H4 (cell line): ENCODE results near the gene ATCAY. TPM values are rescaled to one million over a fixed set of nuclear protein-coding genes. Genes with fewer than 3 reads are reported as not detected.
"Not testable (repeated sequence)": the region's sequence is repeated elsewhere in the genome, so short reads cannot be mapped to it uniquely, and the experiment has no call there.

ENCODE experiments used
- DNase-seq: peaks from one replicate; pipeline ENCODE4 v3.0.0-alpha.2; 2015; ENCODE audit warnings: low spot score
- total RNA-seq: library from RNA; depleted of rRNA; stranded (reverse); fragments of >200 nt; shearing (Covaris generic); gene quantifications from 2 replicates; pipeline ENCODE4 v1.2.3, GENCODE V29; 2014

ATCAY gene
- total RNA-seq, 1 experiment from 2014 or later, result not detected

DNA sequence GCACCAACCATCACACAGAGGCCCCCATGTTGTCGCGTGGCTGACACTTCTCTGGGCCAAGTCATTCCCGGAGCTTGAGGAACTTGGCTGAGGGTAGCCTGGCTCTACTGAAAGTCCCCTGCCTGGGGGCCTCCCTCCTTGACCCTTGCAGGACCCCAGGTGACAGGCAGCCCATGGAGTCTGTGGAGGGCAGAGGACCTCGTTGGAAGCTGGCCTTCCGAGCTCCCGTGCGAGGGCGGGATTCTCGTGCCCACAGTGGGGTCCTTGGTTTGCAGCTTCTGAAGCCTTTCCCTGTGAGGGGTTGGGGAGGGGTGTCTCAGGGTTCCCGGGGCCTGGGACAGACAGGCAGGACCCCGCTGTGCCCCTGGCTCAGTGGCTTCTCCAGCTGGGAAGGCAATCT, 68.8 kb downstream of the ATCAY start:
- no peak for DNase-seq

DNA sequence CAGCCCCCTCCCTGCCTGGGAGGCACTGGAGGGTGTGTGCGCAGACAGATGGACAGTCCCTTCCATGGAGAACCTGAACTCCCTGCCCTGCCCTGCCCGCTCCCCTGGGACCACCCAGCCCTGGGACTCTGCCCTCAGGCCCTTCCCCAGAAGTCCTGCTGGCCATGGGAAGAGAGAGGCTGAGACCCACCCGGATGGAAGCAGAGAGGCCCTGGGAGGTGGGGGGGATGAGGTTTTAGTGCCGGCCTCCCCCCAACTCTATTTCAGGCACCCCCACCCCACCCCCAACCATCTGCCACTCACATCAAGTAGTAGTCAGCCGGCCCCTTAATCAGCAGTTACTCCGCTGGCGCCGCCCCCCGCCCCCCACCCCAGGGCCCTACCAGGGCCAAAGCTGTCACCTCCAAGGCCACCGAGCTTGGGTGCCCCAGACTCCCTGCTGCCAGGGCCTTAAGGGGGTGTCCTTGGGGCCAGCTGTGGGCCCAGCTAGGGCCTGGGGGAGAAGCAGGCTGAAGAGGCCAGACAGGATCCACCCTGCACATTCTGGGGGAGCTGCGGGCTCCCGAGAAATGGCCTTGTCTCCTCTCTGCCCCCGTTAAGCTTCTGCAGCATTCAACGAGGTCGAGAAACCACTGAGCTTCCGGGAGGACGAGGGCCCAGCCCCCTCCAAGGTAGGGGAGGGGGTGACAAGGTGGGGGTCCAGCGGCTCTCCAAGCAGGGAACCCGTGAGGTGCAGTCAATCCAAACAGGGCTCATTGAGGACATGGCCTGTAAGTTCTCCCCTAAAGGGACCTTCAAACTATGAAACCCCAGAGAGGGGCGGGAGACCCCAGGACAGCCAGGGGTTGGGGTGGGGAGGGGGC, 69.7 kb downstream of the ATCAY start:
- DNase-seq, result no peak

DNA sequence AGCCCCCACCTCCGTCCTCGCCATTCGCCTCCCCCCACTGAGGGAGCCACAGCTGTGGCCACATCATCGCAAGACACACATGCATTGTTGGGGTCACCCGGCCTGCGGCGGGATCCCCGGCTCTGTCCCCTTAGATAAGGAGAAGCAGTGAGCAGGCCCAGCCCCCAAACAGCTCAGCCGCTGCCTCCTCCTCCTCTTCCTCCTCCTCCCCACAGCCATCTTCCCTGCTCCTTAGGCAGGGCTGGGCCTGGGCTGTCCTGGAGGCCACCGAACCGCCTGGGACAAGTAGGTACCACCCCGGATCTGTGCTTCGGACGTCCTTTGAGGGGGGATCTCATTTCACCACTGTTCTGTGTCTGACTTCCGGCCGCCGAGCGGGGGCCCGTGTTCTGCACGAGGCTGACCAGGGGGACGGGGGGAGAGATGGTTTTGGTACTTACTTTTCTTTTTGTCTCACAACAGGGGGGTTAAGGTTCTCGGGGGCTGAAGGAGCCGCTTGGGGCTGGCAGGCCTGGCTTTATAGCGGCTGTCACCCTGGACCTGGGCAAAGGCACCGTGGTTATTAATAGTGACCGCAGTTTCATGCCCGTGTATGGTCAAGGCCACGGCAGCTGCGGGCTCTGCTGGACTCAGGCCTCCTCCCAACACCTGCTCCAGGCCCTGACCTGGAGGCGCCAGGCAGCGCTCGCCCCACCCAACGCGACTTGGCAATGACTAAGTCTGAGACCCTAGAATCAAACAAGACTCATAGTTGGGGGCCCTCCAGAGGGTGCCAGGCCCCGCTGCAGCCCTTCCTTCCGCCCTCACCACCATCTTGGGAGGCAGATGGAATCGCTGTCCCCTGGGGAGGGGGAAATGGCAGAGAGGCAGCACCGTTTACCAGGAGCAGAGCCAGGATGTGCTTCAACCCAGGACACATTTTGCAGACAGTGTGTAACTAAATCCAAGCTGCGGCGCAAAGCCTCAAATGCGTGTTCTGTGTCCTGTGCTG, 70.7 kb downstream of the ATCAY start:
- DNase-seq, result no peak

DNA sequence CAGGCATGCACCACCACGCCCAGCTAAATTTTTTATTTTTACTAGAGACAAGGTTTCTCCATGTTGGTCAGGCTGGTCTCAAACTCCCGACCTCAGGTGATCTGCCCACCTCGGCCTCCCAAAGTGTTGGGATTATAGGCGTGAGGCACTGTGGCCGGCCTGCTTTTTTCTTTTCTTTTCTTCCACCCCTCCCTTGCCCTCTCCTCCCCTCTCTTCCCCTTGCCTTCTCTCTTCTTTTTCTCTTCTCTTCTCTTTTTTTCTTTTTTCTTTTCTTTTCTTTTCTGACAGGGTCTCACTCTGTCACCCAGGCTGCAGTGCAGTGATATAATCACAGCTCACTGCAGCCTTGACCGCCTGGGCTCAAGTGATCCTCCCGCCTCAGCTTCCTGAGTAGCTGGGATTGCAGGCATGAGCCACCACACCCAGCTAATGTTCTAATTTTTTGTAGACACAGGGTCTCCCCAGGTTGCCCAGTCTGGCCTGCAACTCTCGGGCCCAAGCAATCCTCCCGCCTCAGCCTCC, 72.3 kb downstream of the ATCAY start:
- not testable (repeated sequence) for DNase-seq

DNA sequence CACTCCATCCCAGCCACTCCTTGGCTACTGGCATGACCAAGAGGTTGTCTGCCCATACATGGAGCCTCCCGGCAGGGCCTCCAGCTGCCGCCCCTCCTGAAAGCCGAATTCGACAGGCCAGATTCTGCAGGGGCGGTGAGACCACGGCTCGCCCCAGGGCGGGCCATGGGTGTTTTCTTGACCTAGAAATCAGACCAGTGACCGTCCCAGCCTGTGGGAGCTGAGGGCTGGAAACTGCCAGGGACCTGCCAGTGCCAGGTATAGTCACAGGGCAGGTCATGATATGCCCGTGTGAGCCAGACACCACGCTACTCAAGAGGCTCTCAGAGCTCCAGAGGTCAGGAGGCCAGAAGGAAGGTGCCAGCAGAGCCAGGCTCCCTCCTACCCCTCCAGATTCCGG, 73.6 kb downstream of the ATCAY start:
- DNase-seq, result no peak

DNA sequence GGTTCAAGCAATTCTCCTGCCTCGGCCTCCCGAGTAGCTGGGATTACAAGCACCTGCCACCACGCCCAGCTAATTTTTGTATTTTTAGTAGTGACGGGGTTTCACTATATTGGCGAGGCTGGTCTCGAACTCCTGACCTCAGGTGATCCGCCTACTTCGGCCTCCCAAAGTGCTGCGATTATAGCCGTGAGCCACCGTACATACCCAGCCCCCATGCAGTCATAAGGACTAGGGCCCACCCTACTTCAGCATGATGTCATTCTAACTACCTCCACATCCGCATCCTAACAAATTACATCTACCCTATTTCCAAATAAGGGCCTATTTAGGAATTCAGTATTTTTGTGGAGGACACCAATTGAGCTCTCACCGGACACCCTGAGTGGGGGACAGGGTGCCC, 74.8 kb downstream of the ATCAY start:
- DNase-seq, result not testable (repeated sequence)

DNA sequence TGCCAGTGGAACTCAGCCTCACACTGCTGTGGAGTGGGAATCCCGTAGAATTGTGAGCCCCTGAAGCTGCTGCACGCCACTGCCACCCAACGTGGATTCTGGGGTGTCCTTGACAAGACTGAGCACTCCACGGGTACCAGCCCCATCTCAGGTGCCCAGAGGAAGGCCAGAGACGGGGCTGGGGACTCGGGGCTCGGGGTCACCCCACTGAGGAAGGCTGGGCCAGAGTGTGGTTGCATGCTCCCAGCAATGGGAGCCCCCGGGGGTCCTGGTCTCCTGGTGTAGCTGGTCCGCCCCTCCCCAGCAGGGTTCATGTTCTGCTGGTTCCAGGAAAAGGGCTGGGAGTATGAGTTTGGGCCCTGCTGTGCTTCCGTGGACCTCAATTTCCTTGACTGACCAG, 75.2 kb downstream of the ATCAY start:
- no peak for DNase-seq

DNA sequence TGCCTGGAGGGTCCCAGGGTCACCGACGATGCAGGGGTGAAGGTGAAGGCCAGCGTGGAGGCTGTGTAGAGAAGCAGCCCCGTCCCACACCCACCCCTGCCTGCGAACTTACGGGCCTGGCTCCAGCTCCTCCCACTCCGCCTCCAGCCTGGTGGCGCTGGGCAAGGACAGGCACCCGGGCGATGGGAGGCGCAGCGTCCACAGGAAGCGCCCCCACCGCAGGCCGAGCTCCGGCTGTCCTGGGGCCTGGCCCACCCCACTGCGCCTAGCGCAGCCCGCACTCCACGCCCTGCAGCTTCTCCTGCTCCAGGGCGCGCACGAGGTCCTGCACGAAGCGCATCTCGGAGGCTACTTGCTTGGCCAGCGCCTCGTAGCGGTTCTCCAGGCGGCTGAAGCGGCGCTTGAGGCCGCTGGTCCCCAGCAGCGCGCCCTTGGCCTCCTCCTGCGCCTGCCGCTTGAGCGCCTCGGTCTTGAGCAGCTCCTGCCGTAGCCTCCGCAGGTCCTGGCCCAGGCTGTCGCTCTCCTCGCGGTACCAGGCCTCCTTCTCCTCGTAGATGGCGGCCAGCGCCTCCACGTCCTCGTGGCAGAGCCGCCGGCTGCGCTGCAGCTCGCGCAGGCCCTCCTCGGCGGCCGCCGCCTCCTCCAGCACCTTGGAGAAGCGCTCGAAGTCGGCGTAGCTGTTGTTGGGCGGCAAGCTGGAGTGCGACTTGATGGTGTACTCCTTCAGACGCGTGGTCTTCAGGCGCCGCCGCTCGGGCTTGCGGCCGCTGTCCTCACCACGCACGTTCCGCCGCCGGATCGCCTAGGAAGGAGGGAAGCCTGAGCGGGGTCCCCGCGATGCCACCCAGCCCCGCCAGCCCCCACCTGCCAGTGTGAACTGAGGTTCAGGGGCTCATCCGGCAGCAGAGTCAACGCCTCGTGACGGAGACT, 78.6 kb downstream of the ATCAY start:
- DNase-seq, result no peak

DNA sequence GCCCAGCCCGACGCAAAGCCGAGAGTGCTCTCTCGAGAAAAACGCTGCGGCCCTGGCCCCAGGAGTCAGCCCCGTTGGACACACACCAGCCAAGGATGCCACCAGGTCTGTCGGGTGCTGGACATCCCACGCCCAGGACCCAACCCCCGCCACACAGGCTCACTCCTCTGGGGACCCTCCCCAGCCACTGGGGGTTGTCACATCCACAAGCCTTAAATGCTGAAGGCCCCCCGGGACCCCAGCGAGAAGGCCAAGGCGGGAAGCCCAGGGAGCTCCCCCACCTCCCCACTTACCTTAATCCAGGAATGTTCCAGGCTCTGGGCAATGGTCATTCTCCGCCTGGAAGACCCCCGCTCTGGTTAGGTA, 79.3 kb downstream of the ATCAY start:
- DNase-seq, result no peak

DNA sequence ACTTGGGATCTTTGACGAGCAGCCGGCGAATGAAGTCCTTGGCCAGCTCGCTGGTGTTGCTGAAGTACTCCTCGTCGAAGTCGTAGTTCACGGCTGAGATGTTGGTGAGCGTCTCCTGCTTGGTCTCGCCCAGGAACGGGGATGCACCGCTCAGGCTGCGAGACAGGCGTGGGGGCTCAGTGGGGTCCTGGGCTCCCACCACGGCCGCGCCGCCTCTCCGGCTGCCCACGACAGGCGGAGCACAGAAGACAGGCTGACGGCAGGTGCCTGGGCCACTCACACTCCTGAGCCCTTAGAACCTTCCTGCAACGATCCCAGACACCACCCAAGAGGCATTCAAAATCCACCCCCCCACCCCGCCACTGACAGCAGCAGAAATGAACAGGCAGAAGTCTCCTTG, 80.5 kb downstream of the ATCAY start:
- no peak for DNase-seq

DNA sequence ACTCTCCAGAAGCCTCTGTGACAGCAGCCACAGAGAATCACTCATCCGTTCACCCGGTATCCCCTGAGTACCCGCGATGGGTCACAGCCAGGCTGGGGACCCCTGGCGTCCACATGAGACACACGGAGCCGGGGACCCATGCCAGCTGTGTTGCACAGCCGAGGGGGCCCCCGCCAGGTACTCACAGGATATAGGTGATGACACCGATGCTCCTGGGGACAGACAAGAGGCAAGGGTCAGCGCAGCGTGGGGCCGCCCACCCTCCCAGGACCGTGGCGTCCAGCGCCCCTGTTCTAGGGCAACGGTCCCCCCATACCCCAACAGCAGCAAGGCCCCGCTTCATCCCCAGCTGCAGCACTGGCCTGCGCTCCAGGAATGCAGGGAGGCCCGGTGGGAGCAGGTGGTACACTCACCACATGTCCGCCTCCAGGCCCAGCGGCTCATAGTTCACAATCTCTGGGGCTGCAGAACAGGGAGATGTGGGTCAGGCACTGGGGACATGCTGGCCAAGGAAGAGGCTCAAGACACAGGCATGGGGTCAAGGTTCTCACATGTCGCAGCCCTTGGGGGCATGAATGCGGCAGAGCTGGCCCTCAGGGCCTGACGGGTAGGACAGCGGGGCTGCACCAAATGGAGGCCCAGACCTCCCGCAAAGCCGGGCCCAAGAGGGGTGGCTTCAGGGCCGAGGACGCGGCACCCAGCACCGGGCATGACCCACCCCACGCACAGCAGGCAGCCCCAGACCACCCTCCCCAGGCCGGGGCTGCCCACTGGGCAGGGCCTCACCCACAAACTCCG, 83.2 kb downstream of the ATCAY start:
- DNase-seq, result no peak

DNA sequence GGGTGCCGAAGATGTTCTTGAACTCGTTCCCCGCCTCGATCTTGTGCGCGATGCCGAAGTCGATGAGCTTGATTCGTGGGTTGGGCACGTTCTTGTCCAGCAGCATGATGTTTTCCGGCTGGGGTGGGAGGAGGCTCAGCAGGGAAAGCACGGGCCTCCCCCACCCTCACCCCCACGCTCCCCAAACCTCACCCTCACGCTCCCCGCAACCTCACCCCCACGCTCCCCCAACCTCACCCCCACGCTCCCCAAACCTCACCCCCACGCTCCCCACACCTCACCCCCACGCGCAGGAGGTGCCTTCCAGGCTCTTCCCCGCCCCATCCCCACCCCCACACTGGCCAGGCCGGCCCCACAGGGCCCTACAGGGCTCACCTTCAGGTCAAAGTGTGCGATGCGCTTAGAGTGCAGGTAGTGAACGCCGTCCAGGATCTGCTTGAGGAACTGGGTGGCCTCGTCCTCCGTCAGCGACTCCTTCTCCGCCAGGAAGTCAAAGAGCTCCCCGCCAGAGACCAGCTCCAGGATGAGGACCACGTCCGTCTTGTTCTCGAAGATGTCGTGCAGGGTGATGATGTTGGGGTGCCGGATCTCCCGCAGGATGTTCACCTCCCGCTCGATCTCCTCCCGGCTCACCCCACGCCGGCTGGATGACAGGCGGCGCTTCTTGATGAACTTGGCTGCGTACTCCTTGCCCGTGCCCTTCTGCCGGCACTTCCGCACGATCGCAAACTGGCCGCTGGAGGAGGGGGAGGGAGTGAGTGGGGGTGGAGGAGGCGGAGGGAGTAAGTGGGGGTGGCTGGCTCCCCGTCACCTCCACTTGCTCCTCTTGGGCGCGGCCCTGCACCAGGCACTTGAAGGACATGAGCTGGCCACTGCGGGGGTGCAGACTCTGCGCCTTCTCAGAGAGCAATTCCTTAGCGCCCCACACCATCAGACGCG, 84.0 kb downstream of the ATCAY start:
- DNase-seq, result no peak

DNA sequence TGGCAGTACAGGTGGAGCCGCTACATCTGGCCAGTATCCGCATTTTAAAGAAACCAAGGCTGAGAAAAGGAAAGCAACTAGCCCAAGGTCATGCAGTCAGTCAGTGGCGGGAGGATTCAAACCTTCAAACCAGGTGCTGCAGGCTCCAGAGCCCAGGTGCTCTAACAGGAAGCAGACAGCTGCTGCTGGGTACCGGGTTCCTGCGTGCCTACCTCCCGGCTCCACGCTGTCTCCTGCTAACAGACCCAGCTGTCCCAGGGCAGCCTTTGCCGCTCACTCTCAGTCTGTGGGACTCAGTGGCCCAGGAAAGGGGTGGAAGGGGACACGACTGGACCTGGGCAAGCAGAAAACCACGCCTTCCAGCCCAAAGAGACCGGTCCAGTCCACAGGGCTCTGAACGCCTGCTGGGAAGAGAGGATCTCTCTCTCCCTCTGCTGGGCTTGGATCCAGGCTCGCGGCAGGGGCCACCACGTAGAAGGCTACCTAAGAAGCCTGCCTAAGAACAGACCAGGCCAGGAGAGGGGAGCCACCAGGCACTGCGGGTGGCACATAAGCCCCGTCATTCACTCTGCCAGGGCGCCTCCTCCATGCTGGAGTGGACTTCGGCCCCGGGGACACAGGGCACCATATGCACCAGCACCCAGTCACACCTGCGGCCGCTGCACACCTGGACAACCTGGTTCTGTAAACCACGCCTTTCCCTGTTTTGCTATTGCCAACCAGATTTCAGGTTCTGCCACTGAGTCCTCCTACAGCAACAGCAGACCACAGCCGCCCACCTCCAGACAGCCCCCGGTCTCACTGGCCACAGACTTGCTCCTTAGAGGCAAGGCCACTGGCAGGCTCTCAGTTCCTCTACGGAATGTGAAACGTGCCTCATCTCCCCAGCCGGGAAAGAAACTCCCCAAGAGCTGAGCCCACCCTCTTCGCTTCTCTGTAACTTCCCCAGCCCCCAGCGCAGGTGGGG, 85.8 kb downstream of the ATCAY start:
- no peak for DNase-seq

DNA sequence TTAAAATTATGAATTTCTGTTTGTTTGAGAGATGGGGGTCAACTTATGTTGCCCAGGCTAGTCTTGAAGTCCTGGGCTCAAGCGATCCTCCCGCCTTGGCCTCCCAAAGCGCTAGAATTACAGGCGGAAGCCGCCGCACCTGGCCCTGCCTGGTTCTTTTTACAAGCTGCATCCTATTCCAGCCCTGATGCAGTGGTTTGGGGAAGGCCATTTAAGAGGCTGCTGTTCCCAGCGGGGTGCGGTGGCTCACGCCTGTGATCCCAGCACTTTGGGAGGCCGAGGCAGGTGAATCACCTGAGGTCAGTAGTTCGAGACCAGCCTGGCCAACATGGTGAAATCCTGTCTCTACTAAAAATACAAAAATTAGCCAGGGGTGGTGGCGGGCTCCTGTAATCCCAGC, 87.5 kb downstream of the ATCAY start:
- DNase-seq, result not testable (repeated sequence)

DNA sequence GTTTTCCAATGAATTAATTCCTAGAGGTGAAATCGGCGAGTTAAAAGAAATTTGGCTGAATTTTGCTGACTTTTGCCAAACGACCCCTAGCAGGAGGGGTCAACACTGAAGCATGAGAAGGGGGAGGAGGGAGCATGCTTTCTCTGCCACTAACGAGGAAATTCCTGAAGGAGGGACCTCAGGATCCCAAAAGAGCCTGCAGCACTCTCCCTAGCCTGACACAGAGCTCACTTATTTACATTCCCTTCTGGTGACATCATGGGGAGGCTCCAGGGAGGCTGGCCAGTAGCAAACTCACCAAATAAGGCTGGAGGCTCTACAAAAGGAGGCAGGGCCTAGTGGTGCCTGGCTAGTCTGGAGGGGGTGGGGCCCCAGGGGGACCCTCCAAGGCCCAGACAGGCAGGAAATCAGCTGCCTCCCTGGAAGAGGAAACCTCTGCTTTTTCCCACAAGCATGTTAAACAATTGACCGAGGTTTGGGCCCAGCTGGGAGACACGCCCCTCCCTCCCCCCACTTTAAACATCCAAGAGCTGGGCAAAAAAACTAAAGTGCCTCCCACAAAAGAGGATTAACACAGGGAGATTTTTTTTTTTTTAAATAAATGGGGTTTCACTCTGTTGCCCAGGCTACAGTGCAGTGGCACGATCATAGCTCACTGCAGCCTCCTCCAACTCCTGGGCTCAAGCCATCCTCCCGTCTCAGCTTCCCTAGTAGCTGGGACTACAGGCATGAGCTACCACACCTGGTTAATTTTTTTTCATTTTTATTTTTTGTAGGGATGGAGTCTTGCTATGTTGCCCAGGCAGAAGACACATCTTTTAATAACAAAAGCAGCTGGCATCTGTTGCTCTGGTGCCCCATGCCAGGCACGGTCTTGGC, 88.3 kb downstream of the ATCAY start:
- DNase-seq, result peak; percentile 97

DNA sequence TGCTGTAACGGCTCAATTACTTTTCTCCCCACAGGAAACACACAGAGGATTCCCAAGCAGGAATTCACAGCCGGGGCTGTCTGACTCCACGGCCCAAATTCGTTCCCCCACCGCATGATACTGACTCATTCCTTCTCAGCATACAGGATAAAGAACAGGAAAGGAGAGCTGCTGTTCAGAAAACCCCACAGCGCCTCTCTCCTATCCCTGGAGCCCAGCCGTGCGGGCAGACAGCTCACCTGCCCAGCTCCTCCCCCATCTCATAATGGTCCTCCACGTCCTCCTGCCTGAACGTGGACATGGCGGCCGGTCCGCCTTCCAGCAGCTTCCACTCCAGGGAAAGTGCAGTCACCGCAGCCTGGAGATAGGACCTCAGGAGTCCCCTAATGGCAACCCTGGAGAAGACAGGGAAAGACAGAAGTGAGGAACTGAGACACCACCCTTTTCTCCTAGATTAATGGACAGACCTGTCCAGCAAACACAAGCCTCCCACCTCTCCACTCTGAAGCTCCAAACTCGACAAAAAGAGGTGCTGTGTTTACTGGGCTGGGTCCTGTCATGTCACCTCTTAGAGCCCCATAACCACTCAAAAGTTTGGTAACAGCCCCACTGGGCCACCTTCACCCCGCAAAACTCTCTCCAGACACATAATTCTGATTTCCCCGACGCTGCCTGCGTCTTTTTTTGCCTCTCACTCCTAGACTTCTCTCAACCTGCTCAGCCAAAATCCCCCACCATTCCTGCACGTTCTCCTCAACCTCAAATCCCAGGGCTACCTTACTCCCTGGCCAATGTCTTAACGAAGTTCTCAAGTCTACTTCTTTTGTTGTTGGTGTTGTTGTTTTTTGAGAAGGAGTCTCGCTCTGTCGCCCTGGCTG, 89.2 kb downstream of the ATCAY start:
- peak; percentile 59 for DNase-seq
